Glomerular visceral epithelial cell (primary cell): ENCODE data around the gene AFF3.

Source experiments
- DNase-seq: peaks from one replicate; pipeline ENCODE4 v3.0.0-alpha.2; 2016; ENCODE audit errors: extremely low spot score

AFF3 gene

GRCh38 chr2:99608861-99609260 is 533.5 kb downstream of the AFF3 start:
- no peak for DNase-seq

GRCh38 chr2:99607861-99608491 is 534.4 kb downstream of the AFF3 start:
- DNase-seq, result no peak

- no peak for DNase-seq
Measured at GRCh38 chr2:99607454-99607853, 534.9 kb downstream of the AFF3 start.

GRCh38 chr2:99605036-99605435 is 537.4 kb downstream of the AFF3 start:
- DNase-seq, result no peak

GRCh38 chr2:99602476-99602875 is 539.9 kb downstream of the AFF3 start:
- peak; percentile 39 for DNase-seq

GRCh38 chr2:99600981-99601651 is 541.3 kb downstream of the AFF3 start:
- DNase-seq, result peak; percentile 35

- no peak for DNase-seq
Measured at GRCh38 chr2:99598441-99598840, 543.9 kb downstream of the AFF3 start.

- DNase-seq, result peak; percentile 33
Measured at GRCh38 chr2:99597616-99598015, 544.8 kb downstream of the AFF3 start.

- no peak for DNase-seq
Measured at GRCh38 chr2:99595373-99595772, 547.0 kb downstream of the AFF3 start.

- no peak for DNase-seq
Measured at GRCh38 chr2:99593692-99594427, 548.5 kb downstream of the AFF3 start.

- no peak for DNase-seq
Measured at GRCh38 chr2:99576775-99577174, 565.6 kb downstream of the AFF3 start.

GRCh38 chr2:99573634-99574251 is 568.6 kb downstream of the AFF3 start:
- no peak for DNase-seq

GRCh38 chr2:99572373-99573164 is 569.8 kb downstream of the AFF3 start:
- DNase-seq, result no peak

GRCh38 chr2:99571954-99572353 is 570.4 kb downstream of the AFF3 start:
- DNase-seq, result no peak

GRCh38 chr2:99571533-99571932 is 570.9 kb downstream of the AFF3 start:
- DNase-seq, result no peak

- no peak for DNase-seq
Measured at GRCh38 chr2:99571021-99571420, 571.4 kb downstream of the AFF3 start.

GRCh38 chr2:99569386-99569785 is 573.0 kb downstream of the AFF3 start:
- no peak for DNase-seq

- DNase-seq, result no peak
Measured at GRCh38 chr2:99565227-99565626, 577.2 kb downstream of the AFF3 start.

GRCh38 chr2:99562516-99562915 is 579.9 kb downstream of the AFF3 start:
- DNase-seq, result no peak

GRCh38 chr2:99561804-99562203 is 580.6 kb downstream of the AFF3 start:
- no peak for DNase-seq

GRCh38 chr2:99559075-99559662 is 583.2 kb downstream of the AFF3 start:
- DNase-seq, result peak; percentile 76
